NOMO-1 treated with dmso at 0.1 percent for 144 hours (cell line): ENCODE data around the gene ICA1L.
A peak's percentile ranks its signal among the peaks of the same experiment; 100 is the strongest.
"Not testable (repeated sequence)": the region's sequence is repeated elsewhere in the genome, so short reads cannot be mapped to it uniquely, and the experiment has no call there.

ENCODE experiments used
- DNase-seq: peaks from one replicate; lab custom pipeline; 2025; ENCODE audit not compliant: unreplicated experiment; lab: John Stamatoyannopoulos, UW

The ICA1L gene

GRCh38 chr2:202847693-202848524 is 23.7 kb downstream of the ICA1L start:
- DNase-seq: peak; percentile 23

- no peak for DNase-seq
Observed at GRCh38 chr2:202844656-202845055, 26.9 kb downstream of the ICA1L start.

GRCh38 chr2:202842690-202843089 is 28.9 kb downstream of the ICA1L start:
- no peak for DNase-seq

GRCh38 chr2:202841090-202841867 is 30.3 kb downstream of the ICA1L start:
- no peak for DNase-seq

- DNase-seq: peak; percentile 65
Observed at GRCh38 chr2:202831242-202832220, 40.0 kb downstream of the ICA1L start.

- no peak for DNase-seq
Observed at GRCh38 chr2:202824901-202825300, 46.7 kb downstream of the ICA1L start.

GRCh38 chr2:202822411-202822810 is 49.2 kb downstream of the ICA1L start:
- DNase-seq: no peak

- no peak for DNase-seq
Observed at GRCh38 chr2:202821206-202822160, 50.1 kb downstream of the ICA1L start.

GRCh38 chr2:202818321-202818720 is 53.2 kb downstream of the ICA1L start:
- no peak for DNase-seq

- DNase-seq: no peak
Observed at GRCh38 chr2:202817771-202818170, 53.8 kb downstream of the ICA1L start.

- DNase-seq: no peak
Observed at GRCh38 chr2:202815548-202816360, 55.8 kb downstream of the ICA1L start.

- no peak for DNase-seq
Observed at GRCh38 chr2:202814226-202814625, 57.3 kb downstream of the ICA1L start.

- DNase-seq: no peak
Observed at GRCh38 chr2:202813387-202813786, 58.2 kb downstream of the ICA1L start.

- DNase-seq: no peak
Observed at GRCh38 chr2:202808754-202809153, 62.8 kb downstream of the ICA1L start.

GRCh38 chr2:202807431-202808138 is 64.0 kb downstream of the ICA1L start:
- not testable (repeated sequence) for DNase-seq

- not testable (repeated sequence) for DNase-seq
Observed at GRCh38 chr2:202805911-202806310, 65.7 kb downstream of the ICA1L start.

- DNase-seq: no peak
Observed at GRCh38 chr2:202797944-202798343, 73.6 kb downstream of the ICA1L start.

GRCh38 chr2:202790676-202791075 is 80.9 kb downstream of the ICA1L start:
- no peak for DNase-seq
